ENCODE measurements around the gene BLMH. TPM values are rescaled to one million over a fixed set of nuclear protein-coding genes. Genes with fewer than 3 reads are reported as not detected.
A peak's percentile ranks its signal among the peaks of the same experiment; 100 is the strongest.

BLMH gene
- total and polyA plus RNA-seq, 10 of the 15 experiments (the other 5 are each of a cell fraction or from before 2014, with no cell fraction given), result 16.1 to 63.9 (median 54.0) TPM

DNA sequence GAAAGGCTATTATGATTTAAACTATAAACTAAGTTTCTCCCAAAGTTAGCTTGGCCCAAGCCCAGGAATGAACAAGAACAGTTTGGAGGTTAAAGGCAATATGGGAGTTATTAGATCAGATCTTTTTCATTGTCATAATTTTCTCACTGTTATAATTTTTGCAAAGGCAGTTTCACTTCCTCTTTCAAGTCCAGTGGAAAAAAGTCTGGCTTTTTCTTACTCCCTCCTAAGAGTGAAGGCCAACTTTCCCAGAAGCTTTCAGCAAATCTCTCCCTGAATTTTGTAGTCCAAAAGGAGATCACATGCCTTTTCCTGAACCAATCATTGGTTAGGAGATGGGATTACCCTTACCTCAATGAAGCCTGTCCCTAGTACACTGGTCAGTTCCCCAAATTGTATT is 9.1 kb upstream of the BLMH start (continued):
- TF ChIP-seq IRF4 (IDR thresholded peaks at IDR 0.05; ENCODE audit: low read depth, low read length), result 0 out of 2 replicates have a peak, but pooled peaks have one; percentile 30
- TF ChIP-seq DPF2 (IDR thresholded peaks at IDR 0.05), result peak; percentile 72
- no peak for TF ChIP-seq EZH2 (IDR thresholded peaks at IDR 0.05; ENCODE audit: borderline replicate concordance, control insufficient read depth, low read depth, low read length)
- peak; percentile 73 for TF ChIP-seq IKZF1 (conservative IDR thresholded peaks at IDR 0.05)

DNA sequence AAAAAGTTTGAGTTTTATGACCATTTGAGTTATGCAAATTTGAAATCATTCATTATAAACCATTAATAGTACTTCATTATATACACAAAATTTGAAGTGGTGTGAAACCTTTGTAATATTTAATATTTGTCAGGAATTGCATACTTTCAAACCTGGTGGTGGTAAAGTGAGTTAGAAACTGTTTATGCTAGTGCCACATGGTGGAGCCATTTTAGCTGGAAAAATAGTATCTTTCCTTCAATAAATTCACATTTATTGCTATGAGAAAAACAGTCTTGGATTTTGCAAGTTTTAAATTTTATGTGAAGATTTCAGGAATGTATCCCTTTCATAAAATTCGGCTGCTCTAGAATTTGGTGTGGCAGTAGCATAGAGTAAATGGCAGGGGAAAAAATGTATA is 7.3 kb upstream of the BLMH start:
- intact Hi-C loops (cut with micrococcal nuclease; ENCODE audit: unreplicated experiment), result no loop called here
- H3K4me2 ChIP-seq (ENCODE audit: control insufficient read depth, insufficient read depth), result no peak overlapping the region
- SMC1A ChIA-PET (ENCODE audit: uncharacterized antibody, unreplicated experiment), result interaction anchor here (1.6 to 3.4 kb wide), 3 partner anchors 27 to 194 kb away, joined by 6 to 11 read pairs (median 8); no protein-coding TSS in a partner anchor
- TF ChIP-seq, protein P1, sequence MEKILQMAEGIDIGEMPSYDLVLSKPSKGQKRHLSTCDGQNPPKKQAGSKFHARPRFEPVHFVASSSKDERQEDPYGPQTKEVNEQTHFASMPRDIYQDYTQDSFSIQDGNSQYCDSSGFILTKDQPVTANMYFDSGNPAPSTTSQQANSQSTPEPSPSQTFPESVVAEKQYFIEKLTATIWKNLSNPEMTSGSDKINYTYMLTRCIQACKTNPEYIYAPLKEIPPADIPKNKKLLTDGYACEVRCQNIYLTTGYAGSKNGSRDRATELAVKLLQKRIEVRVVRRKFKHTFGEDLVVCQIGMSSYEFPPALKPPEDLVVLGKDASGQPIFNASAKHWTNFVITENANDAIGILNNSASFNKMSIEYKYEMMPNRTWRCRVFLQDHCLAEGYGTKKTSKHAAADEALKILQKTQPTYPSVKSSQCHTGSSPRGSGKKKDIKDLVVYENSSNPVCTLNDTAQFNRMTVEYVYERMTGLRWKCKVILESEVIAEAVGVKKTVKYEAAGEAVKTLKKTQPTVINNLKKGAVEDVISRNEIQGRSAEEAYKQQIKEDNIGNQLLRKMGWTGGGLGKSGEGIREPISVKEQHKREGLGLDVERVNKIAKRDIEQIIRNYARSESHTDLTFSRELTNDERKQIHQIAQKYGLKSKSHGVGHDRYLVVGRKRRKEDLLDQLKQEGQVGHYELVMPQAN (conservative IDR thresholded peaks at IDR 0.05), result no peak
- TF ChIP-seq JUND (IDR thresholded peaks at IDR 0.05; ENCODE audit: low read depth, low read length), result no peak
- TF ChIP-seq IKZF2 (IDR thresholded peaks at IDR 0.05), result no peak
- TF ChIP-seq, protein P2, sequence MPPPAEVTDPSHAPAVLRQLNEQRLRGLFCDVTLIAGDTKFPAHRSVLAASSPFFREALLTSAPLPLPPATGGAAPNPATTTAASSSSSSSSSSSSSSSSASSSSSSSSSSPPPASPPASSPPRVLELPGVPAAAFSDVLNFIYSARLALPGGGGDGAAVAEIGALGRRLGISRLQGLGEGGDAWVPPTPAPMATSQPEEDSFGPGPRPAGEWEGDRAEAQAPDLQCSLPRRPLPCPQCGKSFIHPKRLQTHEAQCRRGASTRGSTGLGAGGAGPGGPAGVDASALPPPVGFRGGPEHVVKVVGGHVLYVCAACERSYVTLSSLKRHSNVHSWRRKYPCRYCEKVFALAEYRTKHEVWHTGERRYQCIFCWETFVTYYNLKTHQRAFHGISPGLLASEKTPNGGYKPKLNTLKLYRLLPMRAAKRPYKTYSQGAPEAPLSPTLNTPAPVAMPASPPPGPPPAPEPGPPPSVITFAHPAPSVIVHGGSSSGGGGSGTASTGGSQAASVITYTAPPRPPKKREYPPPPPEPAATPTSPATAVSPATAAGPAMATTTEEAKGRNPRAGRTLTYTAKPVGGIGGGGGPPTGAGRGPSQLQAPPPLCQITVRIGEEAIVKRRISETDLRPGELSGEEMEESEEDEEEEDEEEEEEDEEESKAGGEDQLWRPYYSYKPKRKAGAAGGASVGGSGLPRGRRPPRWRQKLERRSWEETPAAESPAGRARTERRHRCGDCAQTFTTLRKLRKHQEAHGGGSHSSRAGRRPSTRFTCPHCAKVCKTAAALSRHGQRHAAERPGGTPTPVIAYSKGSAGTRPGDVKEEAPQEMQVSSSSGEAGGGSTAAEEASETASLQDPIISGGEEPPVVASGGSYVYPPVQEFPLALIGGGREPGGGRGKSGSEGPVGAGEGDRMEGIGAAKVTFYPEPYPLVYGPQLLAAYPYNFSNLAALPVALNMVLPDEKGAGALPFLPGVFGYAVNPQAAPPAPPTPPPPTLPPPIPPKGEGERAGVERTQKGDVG (CRISPR knock-in tag; IDR thresholded peaks at IDR 0.05), result no peak
- no peak for TF ChIP-seq POU2F2 (IDR thresholded peaks at IDR 0.05; ENCODE audit: borderline replicate concordance, low read depth, low read length)
- TF ChIP-seq STAT3 (IDR thresholded peaks at IDR 0.05; ENCODE audit: low read depth, low read length), result no peak
- TF ChIP-seq NFYA (IDR thresholded peaks at IDR 0.05; ENCODE audit: borderline replicate concordance, low read depth, low read length), result no peak
- TF ChIP-seq MEF2B (IDR thresholded peaks at IDR 0.05; ENCODE audit: partially characterized antibody, poor library complexity, severe bottlenecking), result no peak
- TF ChIP-seq, protein P3, sequence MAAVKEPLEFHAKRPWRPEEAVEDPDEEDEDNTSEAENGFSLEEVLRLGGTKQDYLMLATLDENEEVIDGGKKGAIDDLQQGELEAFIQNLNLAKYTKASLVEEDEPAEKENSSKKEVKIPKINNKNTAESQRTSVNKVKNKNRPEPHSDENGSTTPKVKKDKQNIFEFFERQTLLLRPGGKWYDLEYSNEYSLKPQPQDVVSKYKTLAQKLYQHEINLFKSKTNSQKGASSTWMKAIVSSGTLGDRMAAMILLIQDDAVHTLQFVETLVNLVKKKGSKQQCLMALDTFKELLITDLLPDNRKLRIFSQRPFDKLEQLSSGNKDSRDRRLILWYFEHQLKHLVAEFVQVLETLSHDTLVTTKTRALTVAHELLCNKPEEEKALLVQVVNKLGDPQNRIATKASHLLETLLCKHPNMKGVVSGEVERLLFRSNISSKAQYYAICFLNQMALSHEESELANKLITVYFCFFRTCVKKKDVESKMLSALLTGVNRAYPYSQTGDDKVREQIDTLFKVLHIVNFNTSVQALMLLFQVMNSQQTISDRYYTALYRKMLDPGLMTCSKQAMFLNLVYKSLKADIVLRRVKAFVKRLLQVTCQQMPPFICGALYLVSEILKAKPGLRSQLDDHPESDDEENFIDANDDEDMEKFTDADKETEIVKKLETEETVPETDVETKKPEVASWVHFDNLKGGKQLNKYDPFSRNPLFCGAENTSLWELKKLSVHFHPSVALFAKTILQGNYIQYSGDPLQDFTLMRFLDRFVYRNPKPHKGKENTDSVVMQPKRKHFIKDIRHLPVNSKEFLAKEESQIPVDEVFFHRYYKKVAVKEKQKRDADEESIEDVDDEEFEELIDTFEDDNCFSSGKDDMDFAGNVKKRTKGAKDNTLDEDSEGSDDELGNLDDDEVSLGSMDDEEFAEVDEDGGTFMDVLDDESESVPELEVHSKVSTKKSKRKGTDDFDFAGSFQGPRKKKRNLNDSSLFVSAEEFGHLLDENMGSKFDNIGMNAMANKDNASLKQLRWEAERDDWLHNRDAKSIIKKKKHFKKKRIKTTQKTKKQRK (IDR thresholded peaks at IDR 0.05; ENCODE audit: low read depth, low read length), result no peak
- TF ChIP-seq NFIC (IDR thresholded peaks at IDR 0.05; ENCODE audit: low read depth, low read length), result no peak
- no peak for TF ChIP-seq PAX8 (IDR thresholded peaks at IDR 0.05)

More for the DNA sequence above, 7.3 kb upstream of the BLMH start:
- DNase-seq (ENCODE audit: low read depth, low spot score) (no peak), ATAC-seq (no peak), FAIRE-seq (no peak)
- CTCF ChIA-PET, result interaction anchor here (0.8 to 1.7 kb wide), 4 partner anchors 24 to 79 kb away, joined by 4 to 8 read pairs (median 5); no protein-coding TSS in a partner anchor
- 72% methylated on average over 1 of the region's 1 CpG for WGBS (ENCODE audit: insufficient coverage, insufficient replicate concordance, low lambda C conversion rate, missing lambda C conversion rate)
- no peaks in the 10 kb centered on the region for H3K27me3 ChIP-seq (replicated peaks in 1 of 2; ENCODE audit: control insufficient read depth in 2 of 2, insufficient read depth in 2 of 2, low read length in 1 of 2)
- H3K4me3 ChIP-seq, result no peak overlapping the region
- no peaks in the 10 kb centered on the region for H3K36me3 ChIP-seq (ENCODE audit: control insufficient read depth in 2 of 2, insufficient read depth in 2 of 2, low read length in 1 of 2)
- no peak overlapping the region for H3K9ac ChIP-seq (ENCODE audit: control insufficient read depth, insufficient read depth, low read length)
- POLR2A ChIA-PET, result no interaction called here
- in situ Hi-C loops (cut with MboI), result no loop called here
- peaks cover 7% of the 10 kb centered on the region for H3K4me1 ChIP-seq (ENCODE audit: control insufficient read depth, insufficient read depth, low read length)
- H4K20me1 ChIP-seq (ENCODE audit: control insufficient read depth, insufficient read depth), result no peaks in the 10 kb centered on the region
- no peaks in the 10 kb centered on the region for H3K79me2 ChIP-seq (ENCODE audit: control insufficient read depth, insufficient read depth, low read length)
- BruUV-seq (replicated peaks), result no TSS peak
- no peak overlapping the region for H2AFZ ChIP-seq (ENCODE audit: control insufficient read depth, low read depth, low read length)
- H3K9me3 ChIP-seq (replicated peaks; ENCODE audit: control insufficient read depth, insufficient read depth, low read length), result no peaks in the 10 kb centered on the region; the same call in 1 of the 3 replicates
- no peak overlapping the region for H3K27ac ChIP-seq (ENCODE audit: control insufficient read depth, insufficient read depth)
- RAD21 ChIA-PET (ENCODE audit: unreplicated experiment), result no interaction called here

Measured in GM12878 (cell line).